ENCODE data around the gene CD81. TPM values are rescaled to one million over a fixed set of nuclear protein-coding genes. Genes with fewer than 3 reads are reported as not detected.

The CD81 gene
- total RNA-seq, 1 experiment from 2014 or later: 296 TPM

GRCh38 chr11:2432628-2433071 is 55.5 kb downstream of the CD81 start (continued):
- TF ChIP-seq FOSL1 (IDR thresholded peaks at IDR 0.05; ENCODE audit: low read depth) (no peak), EZH2 (IDR thresholded peaks at IDR 0.05) (no peak), ZNF274 (IDR thresholded peaks at IDR 0.05; ENCODE audit: low read depth, low read length) (no peak), EZH2phosphoT487 (IDR thresholded peaks at IDR 0.05; ENCODE audit: borderline replicate concordance) (no peak), SRF (IDR thresholded peaks at IDR 0.05; ENCODE audit: low read depth) (no peak)

GRCh38 chr11:2433106-2433925 is 56.2 kb downstream of the CD81 start:
- H3K4me1 ChIP-seq (ENCODE audit: control insufficient read depth in 1 of 2, insufficient read depth in 2 of 2, low read length in 2 of 2): no peaks in the 10 kb centered on the region
- no peak overlapping the region for H3K27ac ChIP-seq (ENCODE audit: low read depth, low read length)
- no peaks in the 10 kb centered on the region for H3K36me3 ChIP-seq (ENCODE audit: control insufficient read depth in 1 of 2, insufficient read depth in 2 of 2, low read length in 2 of 2)
- H3K4me3 ChIP-seq (replicated peaks in 1 of 2; ENCODE audit: low read depth in 1 of 2, low read length in 2 of 2): no peak overlapping the region
- no peak overlapping the region for H3K9ac ChIP-seq (ENCODE audit: low read length)
- H3K4me2 ChIP-seq (ENCODE audit: low read length): no peak overlapping the region
- ChIA-PET RAD21 (ENCODE audit: low non-redundant PET in 1 of 2, low total read pairs in 2 of 2, uncharacterized antibody in 2 of 2, unreplicated experiment in 2 of 2) (no interaction called here), POLR2A (no interaction called here), CTCF (no interaction called here)
- H3K27me3 ChIP-seq (ENCODE audit: insufficient read depth, low read length): 0 out of 2 replicates have a peak, but pooled peaks cover 6% of the 10 kb centered on the region
- no peaks in the 10 kb centered on the region for H3K9me3 ChIP-seq (ENCODE audit: control insufficient read depth in 1 of 2, insufficient read depth in 1 of 2, low read depth in 1 of 2, low read length in 2 of 2)
- H3K9me2 ChIP-seq (ENCODE audit: insufficient read depth): no peaks in the 10 kb centered on the region
- no TSS peak for BruUV-seq (replicated peaks)
- no peak for ATAC-seq
- no peak overlapping the region for H2AFZ ChIP-seq (ENCODE audit: low read depth, low read length, poor library complexity, severe bottlenecking)
- TF ChIP-seq, protein P1, sequence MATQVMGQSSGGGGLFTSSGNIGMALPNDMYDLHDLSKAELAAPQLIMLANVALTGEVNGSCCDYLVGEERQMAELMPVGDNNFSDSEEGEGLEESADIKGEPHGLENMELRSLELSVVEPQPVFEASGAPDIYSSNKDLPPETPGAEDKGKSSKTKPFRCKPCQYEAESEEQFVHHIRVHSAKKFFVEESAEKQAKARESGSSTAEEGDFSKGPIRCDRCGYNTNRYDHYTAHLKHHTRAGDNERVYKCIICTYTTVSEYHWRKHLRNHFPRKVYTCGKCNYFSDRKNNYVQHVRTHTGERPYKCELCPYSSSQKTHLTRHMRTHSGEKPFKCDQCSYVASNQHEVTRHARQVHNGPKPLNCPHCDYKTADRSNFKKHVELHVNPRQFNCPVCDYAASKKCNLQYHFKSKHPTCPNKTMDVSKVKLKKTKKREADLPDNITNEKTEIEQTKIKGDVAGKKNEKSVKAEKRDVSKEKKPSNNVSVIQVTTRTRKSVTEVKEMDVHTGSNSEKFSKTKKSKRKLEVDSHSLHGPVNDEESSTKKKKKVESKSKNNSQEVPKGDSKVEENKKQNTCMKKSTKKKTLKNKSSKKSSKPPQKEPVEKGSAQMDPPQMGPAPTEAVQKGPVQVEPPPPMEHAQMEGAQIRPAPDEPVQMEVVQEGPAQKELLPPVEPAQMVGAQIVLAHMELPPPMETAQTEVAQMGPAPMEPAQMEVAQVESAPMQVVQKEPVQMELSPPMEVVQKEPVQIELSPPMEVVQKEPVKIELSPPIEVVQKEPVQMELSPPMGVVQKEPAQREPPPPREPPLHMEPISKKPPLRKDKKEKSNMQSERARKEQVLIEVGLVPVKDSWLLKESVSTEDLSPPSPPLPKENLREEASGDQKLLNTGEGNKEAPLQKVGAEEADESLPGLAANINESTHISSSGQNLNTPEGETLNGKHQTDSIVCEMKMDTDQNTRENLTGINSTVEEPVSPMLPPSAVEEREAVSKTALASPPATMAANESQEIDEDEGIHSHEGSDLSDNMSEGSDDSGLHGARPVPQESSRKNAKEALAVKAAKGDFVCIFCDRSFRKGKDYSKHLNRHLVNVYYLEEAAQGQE (IDR thresholded peaks at IDR 0.05; ENCODE audit: low read depth): no peak
- TF ChIP-seq SRF (IDR thresholded peaks at IDR 0.05; ENCODE audit: low read depth) (no peak), MAX (IDR thresholded peaks at IDR 0.05) (no peak), SIN3A (IDR thresholded peaks at IDR 0.05; ENCODE audit: low read depth) (no peak), RAD21 (IDR thresholded peaks at IDR 0.05; ENCODE audit: low read depth) (no peak), EZH2phosphoT487 (IDR thresholded peaks at IDR 0.05; ENCODE audit: borderline replicate concordance) (no peak), EGR1 (IDR thresholded peaks at IDR 0.05; ENCODE audit: low read depth) (no peak), SP1 (IDR thresholded peaks at IDR 0.05; ENCODE audit: low read depth) (no peak), POLR2AphosphoS5 (IDR thresholded peaks at IDR 0.05; ENCODE audit: low read depth, low read length) (no peak), ZNF274 (IDR thresholded peaks at IDR 0.05; ENCODE audit: low read depth, low read length) (no peak), TCF7L2 (IDR thresholded peaks at IDR 0.05; ENCODE audit: borderline replicate concordance, extremely low read depth, insufficient read depth, insufficient read length) (no peak), ATF3 (IDR thresholded peaks at IDR 0.05) (no peak), CBX3 (IDR thresholded peaks at IDR 0.05; ENCODE audit: low read depth) (no peak), ZFX (IDR thresholded peaks at IDR 0.05) (no peak), CEBPB (IDR thresholded peaks at IDR 0.05; ENCODE audit: low read depth) (no peak)
- DNase-seq (ENCODE audit: low read depth, low spot score): no peak
- H3K79me2 ChIP-seq (ENCODE audit: insufficient read depth, low read length): no peaks in the 10 kb centered on the region
- H4K20me1 ChIP-seq (ENCODE audit: insufficient read depth): no peaks in the 10 kb centered on the region
- intact Hi-C loops (cut with micrococcal nuclease): no loop called here

Measured in HCT116 (cell line).